WERI-Rb-1 (cell line): Measurements from ENCODE around the gene LRG1.

ENCODE experiments used
- DNase-seq: peaks from one replicate; pipeline ENCODE4 v3.0.0-alpha.2; 2020
- H3K27ac ChIP-seq: fragments of 250-450 bp; sonication (Bioruptor Pico); 2 replicates; pipeline ENCODE4 v1.5.1; 2020; ENCODE audit warnings: mild to moderate bottlenecking, moderate library complexity
- H3K27me3 ChIP-seq: fragments of 250-450 bp; sonication (Bioruptor Pico); 2 replicates; pipeline ENCODE4 v1.5.1; 2021; ENCODE audit warnings: mild to moderate bottlenecking, low read depth, moderate library complexity; ENCODE audit not compliant: insufficient read depth, severe bottlenecking
- H3K36me3 ChIP-seq: fragments of 250-450 bp; sonication (Bioruptor Pico); 2 replicates; pipeline ENCODE4 v1.5.1; 2020; ENCODE audit warnings: mild to moderate bottlenecking, moderate library complexity
- H3K4me3 ChIP-seq: 2 replicates; pipeline ENCODE4 v1.5.1; 2011; ENCODE audit warnings: low read depth, mild to moderate bottlenecking, control low read depth, low read length
- H3K9me3 ChIP-seq: fragments of 250-450 bp; sonication (Bioruptor Pico); 2 replicates; pipeline ENCODE4 v1.5.1; 2021; ENCODE audit warnings: mild to moderate bottlenecking, moderate library complexity; ENCODE audit not compliant: severe bottlenecking
- CTCF ChIP-seq: IDR thresholded peaks from 2 replicates; pipeline ENCODE4 v1.5.1; 2011; ENCODE audit warnings: low read depth, mild to moderate bottlenecking, control low read depth, inconsistent platforms, low read length

The LRG1 gene

GRCh38 chr19:4534836-4535658 lies 4.8 kb downstream of the LRG1 start, which contains the start of gene PLIN5:
PLIN5 (minus strand) TSS chr19:4535224; CDS start chr19:4534074, 1,150 bp downstream.
- Histone ChIP-seq H3K9me3 (peaks cover 6% of the 10 kb centered on the region), H3K4me3 (peak within 1 kb of the TSS; percentile 46), H3K27ac (peak within 1 kb of the TSS; percentile 45), H3K36me3 (no peaks in the 10 kb centered on the region), H3K27me3 (no peaks in the 10 kb centered on the region)
- peak; percentile 97 for DNase-seq
- TF ChIP-seq CTCF, result peak; percentile 18; the same call in 1 of the 2 replicates

GRCh38 chr19:4533835-4534424 lies 5.9 kb downstream of the LRG1 start:
- no peak overlapping the region for H3K27ac ChIP-seq
- no peak for DNase-seq
- no peak overlapping the region for H3K4me3 ChIP-seq
- no peaks in the 10 kb centered on the region for H3K27me3 ChIP-seq
- H3K9me3 ChIP-seq, result no peaks in the 10 kb centered on the region
- TF ChIP-seq CTCF, result no peak
- H3K36me3 ChIP-seq, result no peaks in the 10 kb centered on the region

- no peak for DNase-seq
- no peak for TF ChIP-seq CTCF
- Histone ChIP-seq H3K27ac (no peak overlapping the region), H3K27me3 (no peaks in the 10 kb centered on the region), H3K36me3 (no peaks in the 10 kb centered on the region), H3K9me3 (no peaks in the 10 kb centered on the region), H3K4me3 (no peak overlapping the region)
These were observed 6.5 kb downstream of the LRG1 start for GRCh38 chr19:4533334-4533733.

GRCh38 chr19:4531562-4532165 lies 8.2 kb downstream of the LRG1 start:
- no peak overlapping the region for H3K4me3 ChIP-seq
- no peak for DNase-seq
- H3K27ac ChIP-seq, result no peak overlapping the region
- TF ChIP-seq CTCF, result no peak
- H3K9me3 ChIP-seq, result no peaks in the 10 kb centered on the region
- H3K27me3 ChIP-seq, result no peaks in the 10 kb centered on the region
- no peaks in the 10 kb centered on the region for H3K36me3 ChIP-seq

GRCh38 chr19:4529924-4530522 lies 9.8 kb downstream of the LRG1 start:
- Histone ChIP-seq H3K9me3 (no peaks in the 10 kb centered on the region), H3K4me3 (no peak overlapping the region), H3K27me3 (no peaks in the 10 kb centered on the region), H3K27ac (no peak overlapping the region), H3K36me3 (no peaks in the 10 kb centered on the region)
- DNase-seq, result no peak
- TF ChIP-seq CTCF, result no peak
